ENCODE measurements around the gene EMD.
A peak's percentile ranks its signal among the peaks of the same experiment; 100 is the strongest.

EMD gene

GRCh38 chrX:154412468-154412867 is 33.4 kb downstream of the EMD start:
- Histone ChIP-seq H3K36me3 (ENCODE audit: control insufficient read depth in 5 of 5, insufficient read depth in 5 of 5, low read length in 5 of 5) (peaks cover 0 to 17% (median 4%) of the 10 kb centered on the region in 5 donors), H3K9me3 (ENCODE audit: control insufficient read depth in 5 of 5, low read length in 5 of 5) (no peaks in the 10 kb centered on the region), H3K9ac (ENCODE audit: low read length in 5 of 5) (peak overlapping the region in 2 of 5 donors; percentile 48 to 69), H3K27me3 (ENCODE audit: control insufficient read depth in 5 of 5, insufficient read depth in 4 of 5, low read length in 5 of 5) (peaks cover 0 to 18% (median 5%) of the 10 kb centered on the region in 5 donors), H3K4me3 (ENCODE audit: low read depth in 1 of 5, low read length in 5 of 5) (peak overlapping the region in 4 of 5 donors; percentile 32 to 74 (median 64)), H3K27ac (ENCODE audit: low read depth, low read length) (peak overlapping the region; percentile 60), H3K4me1 (ENCODE audit: control insufficient read depth in 5 of 5, insufficient read depth in 5 of 5, low read length in 5 of 5) (peaks cover 3 to 25% (median 18%) of the 10 kb centered on the region in 5 donors)

- no peak overlapping the region for H3K27ac ChIP-seq (ENCODE audit: low read depth, low read length)
- no peak overlapping the region for H3K9ac ChIP-seq (ENCODE audit: low read length in 5 of 5)
- H3K4me1 ChIP-seq (ENCODE audit: control insufficient read depth in 5 of 5, insufficient read depth in 5 of 5, low read length in 5 of 5), result peaks cover 3 to 25% (median 18%) of the 10 kb centered on the region in 5 donors
- no peak overlapping the region for H3K4me3 ChIP-seq (ENCODE audit: low read depth in 1 of 5, low read length in 5 of 5)
- H3K27me3 ChIP-seq (ENCODE audit: control insufficient read depth in 5 of 5, insufficient read depth in 4 of 5, low read length in 5 of 5), result peaks cover 0 to 18% (median 5%) of the 10 kb centered on the region in 5 donors
- peaks cover 0 to 17% (median 4%) of the 10 kb centered on the region in 5 donors for H3K36me3 ChIP-seq (ENCODE audit: control insufficient read depth in 5 of 5, insufficient read depth in 5 of 5, low read length in 5 of 5)
- H3K9me3 ChIP-seq (ENCODE audit: control insufficient read depth in 5 of 5, low read length in 5 of 5), result no peaks in the 10 kb centered on the region
These were observed 34.0 kb downstream of the EMD start for GRCh38 chrX:154413142-154413541.

DNA sequence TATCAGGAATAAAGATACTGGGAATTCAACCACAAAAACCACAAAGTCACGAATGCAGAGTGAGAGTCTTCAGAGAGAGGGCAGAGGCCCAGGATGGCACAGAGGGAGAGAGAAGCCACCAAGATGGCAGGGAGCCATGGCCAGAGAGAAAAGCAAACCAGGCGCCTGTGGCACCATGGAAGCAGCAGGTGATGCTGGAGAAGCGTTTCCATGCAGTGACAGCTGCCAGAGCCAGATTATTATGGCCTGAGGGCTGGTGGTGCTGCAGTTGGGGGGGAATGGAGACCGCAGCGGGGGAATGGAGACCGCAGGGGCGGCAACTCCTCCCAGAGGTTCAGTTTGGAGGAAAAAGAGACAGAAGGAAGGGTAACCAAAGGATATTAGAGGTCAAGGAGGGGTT is 38.1 kb downstream of the EMD start:
- peaks cover 0 to 35% (median 15%) of the 10 kb centered on the region in 5 donors for H3K36me3 ChIP-seq (ENCODE audit: control insufficient read depth in 5 of 5, insufficient read depth in 5 of 5, low read length in 5 of 5)

DNA sequence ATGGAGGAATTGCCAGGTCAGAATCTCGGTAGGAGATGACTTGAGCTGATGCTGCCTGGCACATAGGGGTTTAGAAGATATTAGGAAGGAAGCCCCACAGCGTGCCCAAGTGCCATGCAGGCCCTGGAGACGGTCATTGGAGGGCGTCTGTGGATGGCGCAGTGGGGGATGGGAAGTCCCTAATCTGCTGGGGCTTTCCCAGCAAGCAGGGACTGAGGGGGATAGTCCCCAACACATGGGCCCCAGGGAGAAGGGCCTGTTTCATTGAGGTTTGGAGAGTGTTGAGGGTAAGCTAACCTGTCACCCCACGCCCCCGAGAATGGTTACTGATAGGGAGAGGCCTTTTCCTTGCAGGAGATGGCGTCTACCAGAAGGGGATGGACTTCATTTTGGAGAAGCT is 40.1 kb downstream of the EMD start:
- H3K4me3 ChIP-seq (ENCODE audit: low read depth in 1 of 5, low read length in 5 of 5), result no peak overlapping the region
- H3K27ac ChIP-seq (ENCODE audit: low read depth, low read length), result no peak overlapping the region
- peaks cover 0 to 28% (median 11%) of the 10 kb centered on the region in 5 donors for H3K36me3 ChIP-seq (ENCODE audit: control insufficient read depth in 5 of 5, insufficient read depth in 5 of 5, low read length in 5 of 5)
- H3K4me1 ChIP-seq (ENCODE audit: control insufficient read depth in 5 of 5, insufficient read depth in 5 of 5, low read length in 5 of 5), result peaks cover 0 to 5% (median 0%) of the 10 kb centered on the region in 5 donors
- H3K9ac ChIP-seq (ENCODE audit: low read length in 5 of 5), result no peak overlapping the region
- H3K27me3 ChIP-seq (ENCODE audit: control insufficient read depth in 5 of 5, insufficient read depth in 4 of 5, low read length in 5 of 5), result peaks cover 0 to 8% (median 2%) of the 10 kb centered on the region in 5 donors
- no peaks in the 10 kb centered on the region for H3K9me3 ChIP-seq (ENCODE audit: control insufficient read depth in 5 of 5, low read length in 5 of 5)

More for the DNA sequence above, 38.1 kb downstream of the EMD start:
- Histone ChIP-seq H3K9ac (ENCODE audit: low read length in 5 of 5) (no peak overlapping the region), H3K9me3 (ENCODE audit: control insufficient read depth in 5 of 5, low read length in 5 of 5) (no peaks in the 10 kb centered on the region), H3K4me3 (ENCODE audit: low read depth in 1 of 5, low read length in 5 of 5) (no peak overlapping the region), H3K4me1 (ENCODE audit: control insufficient read depth in 5 of 5, insufficient read depth in 5 of 5, low read length in 5 of 5) (peaks cover 0 to 13% (median 9%) of the 10 kb centered on the region in 5 donors), H3K27ac (ENCODE audit: low read depth, low read length) (no peak overlapping the region), H3K27me3 (ENCODE audit: control insufficient read depth in 5 of 5, insufficient read depth in 4 of 5, low read length in 5 of 5) (peaks cover 0 to 14% (median 5%) of the 10 kb centered on the region in 5 donors)

- no peak overlapping the region for H3K27ac ChIP-seq (ENCODE audit: low read depth, low read length)
These were observed 40.8 kb downstream of the EMD start for GRCh38 chrX:154419688-154420401.

GRCh38 chrX:154420402-154420756 is 41.3 kb downstream of the EMD start:
- peaks cover 0 to 8% (median 2%) of the 10 kb centered on the region in 5 donors for H3K27me3 ChIP-seq (ENCODE audit: control insufficient read depth in 5 of 5, insufficient read depth in 4 of 5, low read length in 5 of 5)
- no peak overlapping the region for H3K9ac ChIP-seq (ENCODE audit: low read length in 5 of 5)
- H3K27ac ChIP-seq (ENCODE audit: low read depth, low read length), result no peak overlapping the region
- H3K9me3 ChIP-seq (ENCODE audit: control insufficient read depth in 5 of 5, low read length in 5 of 5), result no peaks in the 10 kb centered on the region
- peaks cover 0 to 5% (median 0%) of the 10 kb centered on the region in 5 donors for H3K4me1 ChIP-seq (ENCODE audit: control insufficient read depth in 5 of 5, insufficient read depth in 5 of 5, low read length in 5 of 5)
- H3K4me3 ChIP-seq (ENCODE audit: low read depth in 1 of 5, low read length in 5 of 5), result no peak overlapping the region
- H3K36me3 ChIP-seq (ENCODE audit: control insufficient read depth in 5 of 5, insufficient read depth in 5 of 5, low read length in 5 of 5), result peaks cover 0 to 22% (median 11%) of the 10 kb centered on the region in 5 donors

More at GRCh38 chrX:154419688-154420401, 40.8 kb downstream of the EMD start:
- H3K27me3 ChIP-seq (ENCODE audit: control insufficient read depth in 5 of 5, insufficient read depth in 4 of 5, low read length in 5 of 5), result peaks cover 0 to 8% (median 2%) of the 10 kb centered on the region in 5 donors
- peaks cover 0 to 27% (median 11%) of the 10 kb centered on the region in 5 donors for H3K36me3 ChIP-seq (ENCODE audit: control insufficient read depth in 5 of 5, insufficient read depth in 5 of 5, low read length in 5 of 5)
- H3K9ac ChIP-seq (ENCODE audit: low read length in 5 of 5), result no peak overlapping the region
- H3K9me3 ChIP-seq (ENCODE audit: control insufficient read depth in 5 of 5, low read length in 5 of 5), result no peaks in the 10 kb centered on the region
- H3K4me3 ChIP-seq (ENCODE audit: low read depth in 1 of 5, low read length in 5 of 5), result no peak overlapping the region
- peaks cover 0 to 5% (median 0%) of the 10 kb centered on the region in 5 donors for H3K4me1 ChIP-seq (ENCODE audit: control insufficient read depth in 5 of 5, insufficient read depth in 5 of 5, low read length in 5 of 5)

GRCh38 chrX:154426916-154427770 is 48.0 kb downstream of the EMD start:
- Histone ChIP-seq H3K27ac (ENCODE audit: low read depth, low read length) (no peak overlapping the region), H3K4me1 (ENCODE audit: control insufficient read depth in 5 of 5, insufficient read depth in 5 of 5, low read length in 5 of 5) (peaks cover 6 to 38% (median 26%) of the 10 kb centered on the region in 5 donors), H3K36me3 (ENCODE audit: control insufficient read depth in 5 of 5, insufficient read depth in 5 of 5, low read length in 5 of 5) (peaks cover 0 to 7% (median 4%) of the 10 kb centered on the region in 5 donors), H3K9ac (ENCODE audit: low read length in 5 of 5) (peak overlapping the region in 1 of 5 donors; percentile 39), H3K27me3 (ENCODE audit: control insufficient read depth in 5 of 5, insufficient read depth in 4 of 5, low read length in 5 of 5) (peaks cover 0 to 5% (median 0%) of the 10 kb centered on the region in 5 donors), H3K9me3 (ENCODE audit: control insufficient read depth in 5 of 5, low read length in 5 of 5) (no peaks in the 10 kb centered on the region), H3K4me3 (ENCODE audit: low read depth in 1 of 5, low read length in 5 of 5) (peak overlapping the region in 1 of 5 donors; percentile 20)

- H3K27ac ChIP-seq (ENCODE audit: low read depth, low read length), result peak within 1 kb of the TSS; percentile 62
- peaks cover 0 to 13% (median 2%) of the 10 kb centered on the region in 5 donors for H3K27me3 ChIP-seq (ENCODE audit: control insufficient read depth in 5 of 5, insufficient read depth in 4 of 5, low read length in 5 of 5)
- H3K4me1 ChIP-seq (ENCODE audit: control insufficient read depth in 5 of 5, insufficient read depth in 5 of 5, low read length in 5 of 5), result peaks cover 6 to 38% (median 26%) of the 10 kb centered on the region in 5 donors
- H3K4me3 ChIP-seq (ENCODE audit: low read depth in 1 of 5, low read length in 5 of 5), result peak within 1 kb of the TSS; percentile 69 to 77 (median 74)
- H3K9ac ChIP-seq (ENCODE audit: low read length in 5 of 5), result peak within 1 kb of the TSS in 4 of 5 donors; percentile 25 to 74 (median 51)
- peaks cover 0 to 19% (median 17%) of the 10 kb centered on the region in 5 donors for H3K36me3 ChIP-seq (ENCODE audit: control insufficient read depth in 5 of 5, insufficient read depth in 5 of 5, low read length in 5 of 5)
- H3K9me3 ChIP-seq (ENCODE audit: control insufficient read depth in 5 of 5, low read length in 5 of 5), result no peaks in the 10 kb centered on the region
These were observed 49.4 kb downstream of the EMD start, which contains the start of gene ATP6AP1 for GRCh38 chrX:154428176-154429171. Gene ATP6AP1 (plus strand): TSS chrX:154428677. CDS start chrX:154428693, 16 bp downstream.

GRCh38 chrX:154429711-154430110 is 50.6 kb downstream of the EMD start:
- Histone ChIP-seq H3K27me3 (ENCODE audit: control insufficient read depth in 5 of 5, insufficient read depth in 4 of 5, low read length in 5 of 5) (peaks cover 0 to 19% (median 4%) of the 10 kb centered on the region in 5 donors), H3K36me3 (ENCODE audit: control insufficient read depth in 5 of 5, insufficient read depth in 5 of 5, low read length in 5 of 5) (peaks cover 0 to 31% (median 23%) of the 10 kb centered on the region in 5 donors), H3K9me3 (ENCODE audit: control insufficient read depth in 5 of 5, low read length in 5 of 5) (no peaks in the 10 kb centered on the region), H3K4me3 (ENCODE audit: low read depth in 1 of 5, low read length in 5 of 5) (peak overlapping the region; percentile 10 to 77 (median 72)), H3K9ac (ENCODE audit: low read length in 5 of 5) (peak overlapping the region in 1 of 5 donors; percentile 34), H3K27ac (ENCODE audit: low read depth, low read length) (peak overlapping the region; percentile 41), H3K4me1 (ENCODE audit: control insufficient read depth in 5 of 5, insufficient read depth in 5 of 5, low read length in 5 of 5) (peaks cover 6 to 38% (median 26%) of the 10 kb centered on the region in 5 donors)

Data from subcutaneous abdominal adipose tissue (tissue), 5 donors.